Measurements from ENCODE around the gene TMEM255B. TPM values are rescaled to one million over a fixed set of nuclear protein-coding genes. Genes with fewer than 3 reads are reported as not detected.

The TMEM255B gene
- total RNA-seq, 1 donor from 2014 or later = 8.4 TPM

DNA sequence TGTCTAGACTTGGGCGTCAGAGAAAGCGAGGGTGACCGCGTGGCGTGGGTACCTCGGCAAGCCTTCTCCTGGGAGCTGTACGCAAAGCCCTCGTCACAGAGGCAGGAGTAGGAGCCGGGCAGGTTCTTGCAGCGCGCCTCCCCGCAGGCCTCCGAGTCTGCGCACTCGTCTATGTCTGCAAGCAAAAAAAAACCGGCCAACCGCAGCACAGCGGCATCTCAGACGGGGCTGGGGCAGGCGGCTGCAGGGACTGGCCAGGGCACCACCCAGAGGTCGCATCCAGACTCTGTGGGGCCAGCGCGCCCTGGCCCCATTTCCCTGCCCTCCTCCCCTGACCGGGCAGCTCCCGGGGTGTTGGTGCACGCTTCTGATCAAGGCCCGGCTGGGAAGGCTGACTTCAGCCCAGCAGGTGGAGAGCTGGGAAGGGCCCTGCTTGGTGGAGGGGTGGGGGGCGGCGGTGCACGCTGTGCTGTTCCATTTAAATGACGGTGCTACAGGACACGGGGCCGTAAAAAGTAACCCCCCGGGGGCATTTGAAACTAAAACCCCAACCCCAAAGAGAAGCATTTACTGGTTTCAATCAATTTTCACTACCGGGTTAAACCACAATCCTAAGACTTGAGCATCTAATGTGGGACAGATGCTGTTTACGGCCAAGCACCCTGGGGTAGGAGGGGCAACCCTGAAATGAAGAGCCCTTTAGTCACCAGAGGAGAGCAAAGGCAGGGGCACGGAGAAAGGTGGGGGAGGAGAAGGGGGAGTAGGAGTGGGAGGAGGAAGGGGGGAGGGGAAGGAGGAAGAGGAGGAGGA, 76.6 kb downstream of the TMEM255B start:
- peaks cover 7% of the 10 kb centered on the region for H3K36me3 Mint-ChIP-seq (ENCODE audit: low read depth, unreplicated experiment)

GRCh38 chr13:113836768-113837559, 77.9 kb downstream of the TMEM255B start:
- no peak for TF ChIP-seq EZH2 (IDR thresholded peaks at IDR 0.05; ENCODE audit: insufficient read depth, low read length)
- TF ChIP-seq, protein P1, sequence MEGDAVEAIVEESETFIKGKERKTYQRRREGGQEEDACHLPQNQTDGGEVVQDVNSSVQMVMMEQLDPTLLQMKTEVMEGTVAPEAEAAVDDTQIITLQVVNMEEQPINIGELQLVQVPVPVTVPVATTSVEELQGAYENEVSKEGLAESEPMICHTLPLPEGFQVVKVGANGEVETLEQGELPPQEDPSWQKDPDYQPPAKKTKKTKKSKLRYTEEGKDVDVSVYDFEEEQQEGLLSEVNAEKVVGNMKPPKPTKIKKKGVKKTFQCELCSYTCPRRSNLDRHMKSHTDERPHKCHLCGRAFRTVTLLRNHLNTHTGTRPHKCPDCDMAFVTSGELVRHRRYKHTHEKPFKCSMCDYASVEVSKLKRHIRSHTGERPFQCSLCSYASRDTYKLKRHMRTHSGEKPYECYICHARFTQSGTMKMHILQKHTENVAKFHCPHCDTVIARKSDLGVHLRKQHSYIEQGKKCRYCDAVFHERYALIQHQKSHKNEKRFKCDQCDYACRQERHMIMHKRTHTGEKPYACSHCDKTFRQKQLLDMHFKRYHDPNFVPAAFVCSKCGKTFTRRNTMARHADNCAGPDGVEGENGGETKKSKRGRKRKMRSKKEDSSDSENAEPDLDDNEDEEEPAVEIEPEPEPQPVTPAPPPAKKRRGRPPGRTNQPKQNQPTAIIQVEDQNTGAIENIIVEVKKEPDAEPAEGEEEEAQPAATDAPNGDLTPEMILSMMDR (IDR thresholded peaks at IDR 0.05; ENCODE audit: insufficient read depth, low read depth, low read length) = no peak
- Mint-ChIP-seq H3K4me1 (ENCODE audit: low read depth, unreplicated experiment) (peaks cover 14% of the 10 kb centered on the region), H3K36me3 (ENCODE audit: low read depth, unreplicated experiment) (peaks cover 8% of the 10 kb centered on the region), H3K27me3 (ENCODE audit: low read depth, unreplicated experiment) (no peaks in the 10 kb centered on the region), H3K27ac (ENCODE audit: unreplicated experiment) (peak overlapping the region; percentile 100), H3K9me3 (ENCODE audit: unreplicated experiment) (no peaks in the 10 kb centered on the region), H3K4me3 (ENCODE audit: unreplicated experiment) (peak overlapping the region; percentile 60)
- Histone ChIP-seq H3K4me1 (ENCODE audit: insufficient read depth, low read length) (peaks cover 41% of the 10 kb centered on the region), H3K9ac (ENCODE audit: low read length) (peak overlapping the region; percentile 87), H2AFZ (ENCODE audit: low read depth, low read length) (peak overlapping the region; percentile 38), H3K4me3 (ENCODE audit: insufficient read depth, low read depth, low read length) (no peak overlapping the region), H4K20me1 (ENCODE audit: insufficient read depth, low read length) (no peaks in the 10 kb centered on the region), H3K36me3 (ENCODE audit: insufficient read depth, low read length) (peaks cover 4% of the 10 kb centered on the region), H3K79me2 (ENCODE audit: insufficient read depth, low read length) (peaks cover 27% of the 10 kb centered on the region), H3K27me3 (ENCODE audit: insufficient read depth, low read length) (no peaks in the 10 kb centered on the region), H3K4me2 (ENCODE audit: low read length) (peak overlapping the region; percentile 79), H3K27ac (ENCODE audit: low read depth, low read length) (peak overlapping the region; percentile 98), H3K9me3 (ENCODE audit: insufficient read depth, low read depth, low read length) (no peaks in the 10 kb centered on the region)
- DNase-seq (ENCODE audit: low read depth) (peak; percentile 87), FAIRE-seq (peak; percentile 82)

More for the DNA sequence above, 76.6 kb downstream of the TMEM255B start:
- Histone ChIP-seq H3K4me1 (ENCODE audit: insufficient read depth, low read length) (peaks cover 37% of the 10 kb centered on the region), H4K20me1 (ENCODE audit: insufficient read depth, low read length) (no peaks in the 10 kb centered on the region), H3K27ac (ENCODE audit: low read depth, low read length) (no peak overlapping the region), H3K9ac (ENCODE audit: low read length) (no peak overlapping the region), H3K9me3 (ENCODE audit: insufficient read depth, low read depth, low read length) (no peaks in the 10 kb centered on the region), H3K27me3 (ENCODE audit: insufficient read depth, low read length) (no peaks in the 10 kb centered on the region), H3K4me3 (ENCODE audit: insufficient read depth, low read depth, low read length) (no peak overlapping the region), H3K79me2 (ENCODE audit: insufficient read depth, low read length) (peaks cover 20% of the 10 kb centered on the region), H3K4me2 (ENCODE audit: low read length) (peak overlapping the region; percentile 10), H2AFZ (ENCODE audit: low read depth, low read length) (no peak overlapping the region), H3K36me3 (ENCODE audit: insufficient read depth, low read length) (peaks cover 4% of the 10 kb centered on the region)
- peak; percentile 55 for DNase-seq (ENCODE audit: low read depth)
- no peaks in the 10 kb centered on the region for H3K9me3 Mint-ChIP-seq (ENCODE audit: unreplicated experiment)
- peaks cover 14% of the 10 kb centered on the region for H3K4me1 Mint-ChIP-seq (ENCODE audit: low read depth, unreplicated experiment)
- TF ChIP-seq, protein P1 (IDR thresholded peaks at IDR 0.05; ENCODE audit: insufficient read depth, low read depth, low read length) = no peak
- TF ChIP-seq EZH2 (IDR thresholded peaks at IDR 0.05; ENCODE audit: insufficient read depth, low read length) = no peak
- H3K27me3 Mint-ChIP-seq (ENCODE audit: low read depth, unreplicated experiment) = no peaks in the 10 kb centered on the region
- H3K4me3 Mint-ChIP-seq (ENCODE audit: unreplicated experiment) = no peak overlapping the region
- no peak for FAIRE-seq
- peak overlapping the region; percentile 69 for H3K27ac Mint-ChIP-seq (ENCODE audit: unreplicated experiment)
